Hepatocyte (in vitro differentiated cells): Measurements from ENCODE around the gene ZMYND8. TPM values are rescaled to one million over a fixed set of nuclear protein-coding genes. Genes with fewer than 3 reads are reported as not detected.

Source experiments
- DNase-seq: peaks from one replicate; pipeline ENCODE4 v3.0.0-alpha.2; 2016; ENCODE audit warnings: low spot score
- H2AFZ ChIP-seq: fragments of 200-600 bp; sonication (generic); 2 replicates; pipeline ENCODE4 v1.6.0; 2016; ENCODE audit warnings: antibody characterized with exemption, mild to moderate bottlenecking
- H3K27ac ChIP-seq: fragments of 200-600 bp; sonication (generic); 2 replicates; pipeline ENCODE4 v1.5.1; 2016; ENCODE audit warnings: mild to moderate bottlenecking
- H3K27me3 ChIP-seq: fragments of 200-600 bp; sonication (generic); 2 replicates; pipeline ENCODE4 v1.6.1; 2016
- H3K36me3 ChIP-seq: fragments of 200-600 bp; sonication (generic); replicated peaks from 2 replicates; pipeline ENCODE4 v1.5.1; 2016; ENCODE audit warnings: low read depth; ENCODE audit not compliant: insufficient read depth
- H3K4me1 ChIP-seq: fragments of 200-600 bp; sonication (generic); 2 replicates; pipeline ENCODE4 v1.5.1; 2016; ENCODE audit warnings: mild to moderate bottlenecking, moderate library complexity; ENCODE audit not compliant: insufficient read depth
- H3K4me2 ChIP-seq: fragments of 200-600 bp; sonication (generic); 2 replicates; pipeline ENCODE4 v1.6.0; 2016
- H3K4me3 ChIP-seq: fragments of 200-600 bp; sonication (generic); 2 replicates; pipeline ENCODE4 v1.5.1; 2016; ENCODE audit warnings: mild to moderate bottlenecking
- H3K79me2 ChIP-seq: fragments of 200-600 bp; sonication (generic); 2 replicates; pipeline ENCODE4 v1.6.0; 2017; ENCODE audit warnings: mild to moderate bottlenecking
- H3K9me2 ChIP-seq: fragments of 200-600 bp; sonication (generic); replicated peaks from 2 replicates; pipeline ENCODE4 v1.6.0; 2017; ENCODE audit warnings: mild to moderate bottlenecking; ENCODE audit not compliant: insufficient read depth
- H3K9me3 ChIP-seq: fragments of 200-600 bp; sonication (generic); 2 replicates; pipeline ENCODE4 v1.5.1; 2016; ENCODE audit warnings: low read depth, mild to moderate bottlenecking
- H4K20me1 ChIP-seq: fragments of 200-600 bp; sonication (generic); 2 replicates; pipeline ENCODE4 v1.6.0; 2016; ENCODE audit warnings: mild to moderate bottlenecking; ENCODE audit not compliant: insufficient read depth, poor library complexity, severe bottlenecking
- CTCF ChIP-seq: fragments of 200-600 bp; sonication (generic); IDR thresholded peaks from 2 replicates; pipeline ENCODE4 v1.5.1; 2016; ENCODE audit warnings: antibody characterized with exemption, mild to moderate bottlenecking; ENCODE audit not compliant: poor library complexity
- EZH2 ChIP-seq: fragments of 200-600 bp; sonication (generic); IDR thresholded peaks from 2 replicates; pipeline ENCODE4 v1.6.1; 2016; ENCODE audit warnings: antibody characterized with exemption, mild to moderate bottlenecking, borderline replicate concordance
- EZH2phosphoT487 ChIP-seq: fragments of 200-600 bp; sonication (generic); IDR thresholded peaks from one replicate; pipeline ENCODE4 v1.6.1; 2018; ENCODE audit warnings: antibody characterized with exemption, mild to moderate bottlenecking, low read depth, moderate library complexity; ENCODE audit not compliant: unreplicated experiment, severe bottlenecking
- WGBS: methylation state at CpG from one replicate; pipeline ENCODE4 v1.1.6; 2016; ENCODE audit warnings: low lambda C conversion rate; ENCODE audit errors: missing lambda C conversion rate; 5-methylcytosine and 5-hydroxymethylcytosine counted together
- polyA plus RNA-seq: library from polyadenylated mRNA; unstranded; fragments of >200 nt; fragmentation: Nextera tagmentation; extraction: Ambion mirVana; gene quantifications from 2 replicates; pipeline ENCODE4 v1.2.1, GENCODE V29; 2016
- total RNA-seq: library from RNA; depleted of rRNA; stranded (reverse); fragments of >200 nt; gene quantifications from 2 replicates; pipeline ENCODE4 v1.2.3, GENCODE V29; 2014

Gene ZMYND8
- total and polyA plus RNA-seq, 2 experiments from 2014 or later, result 30.3 to 34.3 TPM

GRCh38 chr20:47269309-47270165 lies 87.0 kb downstream of the ZMYND8 start:
- Histone ChIP-seq H3K4me1 (peaks cover 8% of the 10 kb centered on the region), H3K79me2 (peaks cover 74% of the 10 kb centered on the region)
- WGBS, result 95% methylated on average over 7 of the region's 7 CpGs

GRCh38 chr20:47267621-47268020 lies 88.9 kb downstream of the ZMYND8 start:
- H3K27me3 ChIP-seq, result no peaks in the 10 kb centered on the region
- no peak overlapping the region for H3K4me3 ChIP-seq
- no peak overlapping the region for H2AFZ ChIP-seq
- DNase-seq, result no peak
- H3K79me2 ChIP-seq, result peaks cover 73% of the 10 kb centered on the region
- no peaks in the 10 kb centered on the region for H3K4me1 ChIP-seq
- no peaks in the 10 kb centered on the region for H3K9me3 ChIP-seq
- H3K27ac ChIP-seq, result no peak overlapping the region
- no peaks in the 10 kb centered on the region for H3K9me2 ChIP-seq
- WGBS, result 92% methylated on average over 5 of the region's 5 CpGs
- H4K20me1 ChIP-seq, result peaks cover 13% of the 10 kb centered on the region
- TF ChIP-seq EZH2phosphoT487, result no peak
- no peak for TF ChIP-seq CTCF
- TF ChIP-seq EZH2, result no peak
- no peaks in the 10 kb centered on the region for H3K36me3 ChIP-seq
- no peak overlapping the region for H3K4me2 ChIP-seq

More at GRCh38 chr20:47269309-47270165, 87.0 kb downstream of the ZMYND8 start:
- Histone ChIP-seq H3K9me3 (no peaks in the 10 kb centered on the region), H3K4me3 (no peak overlapping the region), H3K27ac (no peak overlapping the region), H3K27me3 (no peaks in the 10 kb centered on the region), H3K9me2 (no peaks in the 10 kb centered on the region), H3K4me2 (no peak overlapping the region), H2AFZ (no peak overlapping the region), H4K20me1 (peaks cover 13% of the 10 kb centered on the region), H3K36me3 (no peaks in the 10 kb centered on the region)
- TF ChIP-seq EZH2phosphoT487 (no peak), CTCF (no peak), EZH2 (no peak)
- no peak for DNase-seq

GRCh38 chr20:47266847-47267515 lies 89.5 kb downstream of the ZMYND8 start:
- H3K27ac ChIP-seq, result no peak overlapping the region
- H2AFZ ChIP-seq, result no peak overlapping the region
- no peaks in the 10 kb centered on the region for H3K27me3 ChIP-seq
- 89% methylated on average over 6 of the region's 7 CpGs for WGBS
- no peak overlapping the region for H3K4me2 ChIP-seq
- H3K79me2 ChIP-seq, result peaks cover 67% of the 10 kb centered on the region
- no peaks in the 10 kb centered on the region for H3K4me1 ChIP-seq
- no peaks in the 10 kb centered on the region for H3K9me3 ChIP-seq
- peaks cover 13% of the 10 kb centered on the region for H4K20me1 ChIP-seq
- DNase-seq, result no peak
- TF ChIP-seq CTCF (no peak), EZH2 (no peak), EZH2phosphoT487 (no peak)
- H3K9me2 ChIP-seq, result no peaks in the 10 kb centered on the region
- H3K36me3 ChIP-seq, result no peaks in the 10 kb centered on the region
- no peak overlapping the region for H3K4me3 ChIP-seq
